GM18505 (cell line): Measurements from ENCODE around the gene DPT.

Experiments used
- ATAC-seq: cut with Tn5 transposase; IDR thresholded peaks from one replicate; pipeline ENCODE4 v1.9.1; 2021; ENCODE audit not compliant: unreplicated experiment
- POLR2A ChIP-seq: IDR thresholded peaks from 4 replicates; pipeline ENCODE4 v1.6.1; 2011; ENCODE audit warnings: borderline replicate concordance; ENCODE audit not compliant: insufficient read depth, insufficient read length; ENCODE audit errors: extremely low read depth

DPT gene

DNA sequence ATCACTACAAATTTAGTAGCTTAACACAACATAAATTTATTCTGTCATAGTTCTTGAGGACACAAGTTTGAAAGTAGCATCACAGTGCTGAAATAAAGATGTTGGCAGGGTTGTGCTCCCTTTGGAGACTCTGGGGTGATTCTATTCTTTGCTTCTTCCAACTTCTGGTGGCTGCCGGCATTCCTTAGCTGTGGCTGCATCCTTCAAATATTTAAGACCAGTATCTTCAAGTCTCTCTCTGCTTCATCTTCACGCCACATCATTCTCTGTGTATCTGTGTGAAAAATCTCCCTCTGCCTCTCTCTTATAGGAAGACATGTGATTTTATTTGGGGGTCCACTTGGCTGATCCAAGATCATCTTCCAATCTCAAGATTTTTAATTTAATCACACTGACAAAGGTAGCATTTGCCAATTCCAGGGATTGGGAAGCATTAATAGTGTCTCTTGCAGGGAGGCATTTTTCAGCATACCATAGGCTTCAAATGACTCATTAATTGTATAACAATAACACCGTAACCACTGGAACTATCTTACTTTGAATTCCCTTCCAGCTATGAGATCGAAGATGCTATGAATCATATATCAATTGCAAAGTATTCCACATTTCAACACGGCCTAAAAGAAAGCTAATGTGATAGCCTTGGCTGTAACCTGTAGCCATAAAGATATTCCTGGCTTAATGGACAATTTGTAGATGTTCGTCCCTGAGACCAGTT is 74.6 kb downstream of the DPT start:
- TF ChIP-seq POLR2A = no peak
- ATAC-seq = no peak

- TF ChIP-seq POLR2A = no peak
- ATAC-seq = no peak
Observed at GRCh38 chr1:168653567-168653966, 75.4 kb downstream of the DPT start.

DNA sequence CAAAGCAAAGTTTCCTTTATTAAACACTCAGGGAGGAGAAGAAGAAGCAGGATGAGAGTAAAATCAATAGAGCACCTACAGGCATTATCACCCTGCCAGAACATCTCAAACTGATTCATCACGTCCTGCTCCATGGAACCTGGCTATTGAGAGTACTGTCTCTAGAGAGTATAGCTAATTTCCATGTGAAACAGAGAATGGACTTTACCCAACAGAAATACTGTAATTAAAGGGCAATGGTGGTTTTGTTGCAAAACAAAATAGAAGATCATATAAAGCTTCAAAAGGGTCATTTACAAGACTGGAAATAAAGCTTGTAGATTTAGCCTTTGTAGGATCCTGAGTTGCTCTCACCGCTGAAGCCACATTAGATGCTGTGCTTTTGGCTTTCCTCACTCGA is 83.3 kb downstream of the DPT start:
- no peak for ATAC-seq
- no peak for TF ChIP-seq POLR2A
